22Rv1 (cell line): ENCODE results near the gene MTG2.

Experiments
- H3K27ac ChIP-seq: fragments of 450-650 bp; 2 replicates; pipeline ENCODE4 v1.5.1; 2017
- CTCF ChIP-seq: fragments of 450-650 bp; IDR thresholded peaks from 2 replicates; pipeline ENCODE4 v1.5.1; 2017; ENCODE audit warnings: mild to moderate bottlenecking
- ZFX ChIP-seq: fragments of 450-650 bp; IDR thresholded peaks from 2 replicates; pipeline ENCODE4 v1.6.1; 2017; ENCODE audit warnings: antibody characterized with exemption, borderline replicate concordance

Gene MTG2

GRCh38 chr20:62182469-62183425 is at the start of gene MTG2:
TSS of gene MTG2 (plus strand) at chr20:62183028. CDS start at chr20:62193421, 10,393 bp downstream.
- TF ChIP-seq CTCF: no peak
- TF ChIP-seq ZFX: no peak

GRCh38 chr20:62133051-62133845 is 49.6 kb upstream of the MTG2 start:
- no peak overlapping the region for H3K27ac ChIP-seq
- no peak for TF ChIP-seq ZFX
- TF ChIP-seq CTCF: no peak

More at GRCh38 chr20:62182469-62183425, at the start of gene MTG2:
- peak within 1 kb of the TSS; percentile 86 for H3K27ac ChIP-seq

DNA sequence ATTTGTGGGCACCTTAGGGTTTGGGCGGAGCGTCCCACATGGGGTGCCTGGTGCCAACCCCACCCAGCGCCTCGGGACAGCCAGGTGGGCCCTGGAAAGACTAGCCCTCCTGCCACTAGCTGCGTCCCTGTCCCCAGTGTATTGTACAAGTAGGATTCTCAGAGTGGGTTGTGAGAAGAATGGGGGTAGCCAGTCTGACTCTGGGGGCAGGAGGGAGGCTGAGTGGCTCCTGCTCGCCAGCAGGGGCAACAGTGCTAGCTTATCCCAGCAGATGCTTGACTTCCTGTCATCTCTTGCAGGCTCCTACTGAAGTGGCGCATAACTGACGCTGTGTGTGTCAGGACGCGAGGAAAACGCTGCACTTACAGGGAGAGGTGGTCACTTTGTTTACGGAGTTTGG is 49.0 kb upstream of the MTG2 start:
- no peak overlapping the region for H3K27ac ChIP-seq
- no peak for TF ChIP-seq CTCF
- TF ChIP-seq ZFX: no peak

- peak overlapping the region; percentile 7; the same call in 1 of the 2 replicates for H3K27ac ChIP-seq
Measured at GRCh38 chr20:62134735-62135231, 48.0 kb upstream of the MTG2 start.

GRCh38 chr20:62135573-62136266 is 47.1 kb upstream of the MTG2 start:
- TF ChIP-seq ZFX: no peak
- no peak overlapping the region for H3K27ac ChIP-seq

More at GRCh38 chr20:62134735-62135231, 48.0 kb upstream of the MTG2 start:
- TF ChIP-seq CTCF (no peak), ZFX (no peak)

- TF ChIP-seq ZFX (no peak), CTCF (peak; percentile 94)
- peak overlapping the region; percentile 5 for H3K27ac ChIP-seq
Measured at GRCh38 chr20:62136283-62137091, 46.3 kb upstream of the MTG2 start.
